OCI-LY7 (cell line): ENCODE results near the gene BMPER. TPM values are rescaled to one million over a fixed set of nuclear protein-coding genes. Genes with fewer than 3 reads are reported as not detected.

Source experiments
- BruUV-seq: library from RNA; stranded (reverse); fragments of 400-500 nt; replicated peaks from 2 replicates; lab custom pipeline; 2021; lab: Mats Ljungman, UMichigan
- CTCF ChIA-PET: fragments of 300-600 bp; sonication (Branson Sonifier 250); formaldehyde crosslinking; loops from one replicate; lab custom pipeline; 2022; ENCODE audit warnings: antibody characterized with exemption; ENCODE audit not compliant: unreplicated experiment; lab: Charles Lee
- POLR2A ChIA-PET: fragments of 300-600 bp; sonication (Branson Sonifier 250); formaldehyde crosslinking; loops from one replicate; lab custom pipeline; 2022; ENCODE audit warnings: antibody characterized with exemption; lab: Charles Lee
- DNase-seq: peaks from one replicate; pipeline ENCODE4 v3.0.0-alpha.2; 2015; ENCODE audit warnings: low spot score
- H2AFZ ChIP-seq: fragments of 200-600 bp; sonication (generic), shearing (Covaris generic); 2 replicates; pipeline ENCODE4 v1.6.1; 2014; ENCODE audit warnings: mild to moderate bottlenecking, antibody characterized with exemption, low read length, moderate library complexity
- H3K27ac ChIP-seq: fragments of 200-600 bp; sonication (generic); 2 replicates; pipeline ENCODE4 v1.5.1; 2014; ENCODE audit warnings: mixed run types, low read depth, mild to moderate bottlenecking, moderate library complexity, low read length, inconsistent platforms; ENCODE audit not compliant: poor library complexity, severe bottlenecking
- H3K36me3 ChIP-seq: fragments of 200-600 bp; sonication (generic); 2 replicates; pipeline ENCODE4 v1.6.1; 2014; ENCODE audit warnings: mild to moderate bottlenecking, antibody characterized with exemption, low read length, moderate library complexity, mixed read lengths; ENCODE audit not compliant: insufficient read depth
- H3K4me1 ChIP-seq: fragments of 200-600 bp; sonication (generic); 2 replicates; pipeline ENCODE4 v1.5.1; 2014; ENCODE audit warnings: mild to moderate bottlenecking, low read length; ENCODE audit not compliant: insufficient read depth, poor library complexity, severe bottlenecking
- H3K4me2 ChIP-seq: fragments of 200-600 bp; sonication (generic); 2 replicates; pipeline ENCODE4 v1.6.1; 2014; ENCODE audit warnings: mild to moderate bottlenecking, low read length
- H3K4me3 ChIP-seq: fragments of 200-600 bp; sonication (generic); 2 replicates; pipeline ENCODE4 v1.5.1; 2014; ENCODE audit warnings: mild to moderate bottlenecking, low read depth, low read length; ENCODE audit not compliant: poor library complexity, severe bottlenecking
- H3K79me2 ChIP-seq: fragments of 200-600 bp; sonication (generic); 2 replicates; pipeline ENCODE4 v1.6.1; 2016; ENCODE audit warnings: low read depth, mild to moderate bottlenecking, low read length, moderate library complexity, mixed read lengths; ENCODE audit not compliant: insufficient read depth
- H3K9me2 ChIP-seq: fragments of 200-600 bp; sonication (generic); 2 replicates; pipeline ENCODE4 v1.6.1; 2016; ENCODE audit warnings: mild to moderate bottlenecking, low read length, mixed read lengths; ENCODE audit not compliant: insufficient read depth
- H3K9me3 ChIP-seq: fragments of 200-600 bp; sonication (generic); 2 replicates; pipeline ENCODE4 v1.6.1; 2014; ENCODE audit warnings: mild to moderate bottlenecking, mixed run types, low read length, mixed read lengths
- H4K20me1 ChIP-seq: fragments of 200-600 bp; sonication (generic); 2 replicates; pipeline ENCODE4 v1.6.1; 2014; ENCODE audit warnings: mild to moderate bottlenecking, antibody characterized with exemption, low read length, moderate library complexity, mixed read lengths; ENCODE audit not compliant: insufficient read depth
- CTCF ChIP-seq: fragments of 200-600 bp; sonication (generic); conservative IDR thresholded peaks from 2 replicates; pipeline ENCODE4 v1.5.1; 2014; ENCODE audit warnings: mild to moderate bottlenecking, antibody characterized with exemption, low read length, moderate library complexity, mixed read lengths
- EZH2phosphoT487 ChIP-seq: fragments of 200-600 bp; sonication (generic); IDR thresholded peaks from 2 replicates; pipeline ENCODE4 v1.6.1; 2018; ENCODE audit warnings: low read depth, borderline replicate concordance, mild to moderate bottlenecking, mixed run types, antibody characterized with exemption, low read length, moderate library complexity, mixed read lengths
- intact Hi-C: fragments of 100-400 bp; cut with micrococcal nuclease; formaldehyde crosslinking; loops from one replicate; pipeline ENCODE4 v1.10.0; 2022; ENCODE audit not compliant: unreplicated experiment
- total RNA-seq, 2 experiments: library from RNA; depleted of rRNA in 1 of 2; stranded (reverse); fragments of >200 nt in 1 of 2; shearing (Covaris generic) in 1 of 2; gene quantifications; 2 replicates each; pipeline ENCODE4 v1.2.3, GENCODE V29; 2014 to 2022

BMPER gene
- total RNA-seq, 2 experiments from 2014 or later = not detected

- no peaks in the 10 kb centered on the region for H3K79me2 ChIP-seq
- ChIA-PET POLR2A (no interaction called here), CTCF (no interaction called here)
- no peak overlapping the region for H3K4me2 ChIP-seq
- no peak overlapping the region for H3K4me3 ChIP-seq
- intact Hi-C loops = no loop called here
- no peaks in the 10 kb centered on the region for H3K36me3 ChIP-seq
- no peaks in the 10 kb centered on the region for H4K20me1 ChIP-seq
- no peaks in the 10 kb centered on the region for H3K9me3 ChIP-seq
- TF ChIP-seq EZH2phosphoT487 = no peak
- TF ChIP-seq CTCF = no peak
- H3K27ac ChIP-seq = no peak overlapping the region
- no peak for DNase-seq
- no peaks in the 10 kb centered on the region for H3K4me1 ChIP-seq
- no peak overlapping the region for H2AFZ ChIP-seq
- BruUV-seq = no TSS peak
- no peaks in the 10 kb centered on the region for H3K9me2 ChIP-seq
These were observed 13.3 kb downstream of the BMPER start for GRCh38 chr7:33918438-33919143.

- ChIA-PET POLR2A (no interaction called here), CTCF (no interaction called here)
- Histone ChIP-seq H3K4me3 (no peak overlapping the region), H3K9me3 (no peaks in the 10 kb centered on the region), H3K9me2 (no peaks in the 10 kb centered on the region), H3K4me1 (no peaks in the 10 kb centered on the region), H3K27ac (no peak overlapping the region), H3K4me2 (no peak overlapping the region), H3K79me2 (no peaks in the 10 kb centered on the region), H3K36me3 (no peaks in the 10 kb centered on the region), H4K20me1 (no peaks in the 10 kb centered on the region), H2AFZ (no peak overlapping the region)
- no peak for DNase-seq
- intact Hi-C loops = no loop called here
- TF ChIP-seq EZH2phosphoT487 (no peak), CTCF (no peak)
- BruUV-seq = no TSS peak
These were observed 14.1 kb downstream of the BMPER start for GRCh38 chr7:33919449-33919848.

- Histone ChIP-seq H3K4me3 (no peak overlapping the region), H3K9me3 (no peaks in the 10 kb centered on the region), H2AFZ (no peak overlapping the region), H3K79me2 (no peaks in the 10 kb centered on the region), H3K4me2 (no peak overlapping the region), H3K36me3 (no peaks in the 10 kb centered on the region), H3K9me2 (no peaks in the 10 kb centered on the region), H3K4me1 (no peaks in the 10 kb centered on the region), H3K27ac (no peak overlapping the region), H4K20me1 (no peaks in the 10 kb centered on the region)
- ChIA-PET POLR2A (interaction anchor here (0.6 to 0.7 kb wide), 2 partner anchors 12 to 1446 kb away, joined by 4 to 5 read pairs; no protein-coding TSS in a partner anchor), CTCF (no interaction called here)
- TF ChIP-seq CTCF (no peak), EZH2phosphoT487 (no peak)
- intact Hi-C loops = no loop called here
- no peak for DNase-seq
- BruUV-seq = no TSS peak
These were observed 16.0 kb downstream of the BMPER start for GRCh38 chr7:33921216-33921938.
